ENCODE measurements around the gene FAAP20. TPM values are rescaled to one million over a fixed set of nuclear protein-coding genes. Genes with fewer than 3 reads are reported as not detected.
"Not testable (repeated sequence)": the region's sequence is repeated elsewhere in the genome, so short reads cannot be mapped to it uniquely, and the experiment has no call there.

The FAAP20 gene
- total RNA-seq, 8 experiments from 2014 or later = 8.9 to 50.6 (median 25.5) TPM

GRCh38 chr1:2151911-2152310 is 42.7 kb downstream of the FAAP20 start:
- H3K27ac ChIP-seq = no peak overlapping the region
- no peak overlapping the region for H3K4me3 ChIP-seq
- WGBS, 10 experiments = 60 to 95% (median 73%) methylated on average over 1 to 6 of the region's 6 CpGs; no CpG with 5 or more reads in 2 of the 10 experiments
- in situ Hi-C loops (cut with MboI; ENCODE audit: low pct_unique_long_range_greater_than_20kb in 2 of 9, low sequenced_read_pairs in 9 of 9, unreplicated experiment in 9 of 9) = no loop called here
- H3K4me1 ChIP-seq (replicated peaks in 1 of 2) = no peaks in the 10 kb centered on the region
- ATAC-seq (replicated peaks in 6 of 8) = no peak

- no peak for ATAC-seq (replicated peaks in 6 of 8)
- WGBS, 10 experiments = 0 to 100% (median 86%) methylated on average over 1 to 9 of the region's 10 CpGs; no CpG with 5 or more reads in 2 of the 10 experiments
- Histone ChIP-seq H3K4me1 (replicated peaks in 1 of 2) (no peaks in the 10 kb centered on the region), H3K4me3 (no peak overlapping the region), H3K27ac (no peak overlapping the region)
- in situ Hi-C loops (cut with MboI; ENCODE audit: low pct_unique_long_range_greater_than_20kb in 2 of 9, low sequenced_read_pairs in 9 of 9, unreplicated experiment in 9 of 9) = no loop called here
Observed at GRCh38 chr1:2151252-2151651, 43.3 kb downstream of the FAAP20 start.

DNA sequence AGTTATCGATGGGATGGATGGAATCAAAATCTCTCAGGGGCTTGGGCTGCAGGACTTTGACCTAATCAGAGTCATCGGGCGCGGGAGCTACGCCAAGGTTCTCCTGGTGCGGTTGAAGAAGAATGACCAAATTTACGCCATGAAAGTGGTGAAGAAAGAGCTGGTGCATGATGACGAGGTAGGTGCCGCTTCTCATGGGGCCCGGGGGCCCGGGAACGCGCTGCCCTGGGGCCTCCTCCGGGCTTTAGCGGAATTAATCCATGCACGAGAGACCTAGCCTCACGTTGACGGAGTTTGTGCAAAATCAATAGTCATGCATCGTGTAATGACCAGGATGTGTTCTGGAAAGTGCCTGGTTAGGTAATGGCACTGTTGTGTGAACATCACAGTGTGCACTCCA is 43.8 kb downstream of the FAAP20 start:
- in situ Hi-C loops (cut with MboI; ENCODE audit: low pct_unique_long_range_greater_than_20kb in 2 of 9, low sequenced_read_pairs in 9 of 9, unreplicated experiment in 9 of 9) = no loop called here
- no peak for ATAC-seq (replicated peaks in 6 of 8)
- Histone ChIP-seq H3K27ac (no peak overlapping the region), H3K4me1 (replicated peaks in 1 of 2) (no peaks in the 10 kb centered on the region), H3K4me3 (no peak overlapping the region)
- 73 to 95% (median 80%) methylated on average over 1 to 15 of the region's 19 CpGs; no CpG with 5 or more reads in 3 of the 10 experiments for WGBS, 10 experiments

DNA sequence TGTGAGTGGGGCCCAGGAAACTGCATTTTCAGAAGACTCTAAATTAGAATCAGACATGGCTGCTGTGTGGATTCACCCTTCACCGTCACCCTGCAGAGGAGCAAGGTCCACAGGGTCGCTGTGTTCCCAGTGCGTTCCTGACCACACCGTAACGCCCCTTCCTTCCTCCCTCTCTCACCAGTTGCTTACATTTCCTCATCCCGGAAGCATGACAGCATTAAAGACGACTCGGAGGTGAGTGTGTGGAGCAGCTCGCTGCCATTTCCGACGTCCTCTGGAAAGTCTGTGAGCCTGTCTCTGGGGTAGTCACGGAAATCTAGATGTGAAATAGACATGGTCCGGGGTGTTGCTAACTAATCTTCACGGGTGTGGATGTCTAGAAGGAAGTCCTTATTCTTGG is 45.9 kb downstream of the FAAP20 start:
- WGBS, 10 experiments = 47 to 90% (median 75%) methylated on average over 1 to 14 of the region's 14 CpGs; no CpG with 5 or more reads in 2 of the 10 experiments
- in situ Hi-C loops (cut with MboI; ENCODE audit: low pct_unique_long_range_greater_than_20kb in 2 of 9, low sequenced_read_pairs in 9 of 9, unreplicated experiment in 9 of 9) = no loop called here
- no peak for ATAC-seq (replicated peaks in 6 of 8)

GRCh38 chr1:2147869-2148268 is 46.7 kb downstream of the FAAP20 start:
- H3K4me3 ChIP-seq; ATAC-seq (replicated peaks in 6 of 8); H3K27ac ChIP-seq; in situ Hi-C loops (cut with MboI; ENCODE audit: low pct_unique_long_range_greater_than_20kb in 2 of 9, low sequenced_read_pairs in 9 of 9, unreplicated experiment in 9 of 9); H3K4me1 ChIP-seq (replicated peaks in 1 of 2): not testable (repeated sequence)
- WGBS, 10 experiments = 30 to 100% (median 86%) methylated on average over 1 to 4 of the region's 5 CpGs; no CpG with 5 or more reads in 4 of the 10 experiments

More for the DNA sequence above, 45.9 kb downstream of the FAAP20 start:
- Histone ChIP-seq H3K4me3 (no peak overlapping the region), H3K4me1 (replicated peaks in 1 of 2) (no peaks in the 10 kb centered on the region), H3K27ac (no peak overlapping the region)

GRCh38 chr1:2146836-2147517 is 47.6 kb downstream of the FAAP20 start:
- H3K4me3 ChIP-seq = no peak overlapping the region
- ATAC-seq (replicated peaks in 6 of 8) = no peak
- WGBS, 10 experiments = 0 to 92% (median 82%) methylated on average over 1 to 11 of the region's 11 CpGs
- in situ Hi-C loops (cut with MboI; ENCODE audit: low pct_unique_long_range_greater_than_20kb in 2 of 9, low sequenced_read_pairs in 9 of 9, unreplicated experiment in 9 of 9) = no loop called here
- H3K4me1 ChIP-seq (replicated peaks in 1 of 2) = no peaks in the 10 kb centered on the region
- H3K27ac ChIP-seq = no peak overlapping the region

DNA sequence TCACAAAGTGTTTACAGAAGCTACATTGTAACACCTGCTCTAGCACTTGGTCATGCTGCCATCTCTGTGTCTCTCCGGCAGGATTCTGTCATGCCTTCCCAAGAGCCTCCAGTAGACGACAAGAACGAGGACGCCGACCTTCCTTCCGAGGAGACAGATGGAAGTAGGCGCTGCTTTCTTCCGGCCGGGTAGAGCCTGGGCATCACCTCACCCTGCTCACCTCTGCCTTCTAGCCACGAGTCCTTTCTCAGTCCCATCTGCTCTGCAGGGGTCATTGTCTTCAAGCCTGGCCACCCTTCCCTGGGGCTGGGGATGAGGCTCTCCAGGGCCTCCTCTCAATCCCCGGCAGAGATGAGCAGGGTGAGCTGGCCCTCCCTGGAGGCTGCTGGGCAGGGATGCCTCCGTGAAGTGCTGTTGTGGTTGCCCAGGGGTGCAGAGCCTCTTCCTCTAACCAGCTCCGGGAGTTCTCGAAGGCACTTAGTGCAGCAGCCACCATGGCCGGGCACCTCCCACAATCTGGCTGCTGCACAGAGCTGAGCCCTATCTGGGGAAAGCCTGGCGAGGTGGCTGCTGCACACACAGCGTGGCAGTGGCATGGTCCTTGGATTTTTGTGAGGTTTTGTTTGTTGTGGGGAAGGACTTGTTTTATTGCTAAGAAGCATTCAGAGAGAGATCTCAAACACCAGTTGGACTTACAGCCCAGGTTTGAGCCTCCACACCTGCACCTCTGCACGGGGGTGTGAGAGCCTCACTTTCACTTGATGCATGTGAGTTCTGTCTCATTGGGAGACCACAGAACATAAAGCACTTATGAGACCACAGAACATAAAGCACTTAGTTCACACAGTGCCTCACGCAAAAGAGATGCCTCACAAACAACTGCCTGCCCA is 48.4 kb downstream of the FAAP20 start:
- no peak overlapping the region for H3K4me3 ChIP-seq
- WGBS, 10 experiments = 40 to 100% (median 94%) methylated on average over 1 to 11 of the region's 19 CpGs; no CpG with 5 or more reads in 1 of the 10 experiments
- no peaks in the 10 kb centered on the region for H3K4me1 ChIP-seq (replicated peaks in 1 of 2)
- no peak for ATAC-seq (replicated peaks in 6 of 8)
- H3K27ac ChIP-seq = no peak overlapping the region
- in situ Hi-C loops (cut with MboI; ENCODE audit: low pct_unique_long_range_greater_than_20kb in 2 of 9, low sequenced_read_pairs in 9 of 9, unreplicated experiment in 9 of 9) = no loop called here

DNA sequence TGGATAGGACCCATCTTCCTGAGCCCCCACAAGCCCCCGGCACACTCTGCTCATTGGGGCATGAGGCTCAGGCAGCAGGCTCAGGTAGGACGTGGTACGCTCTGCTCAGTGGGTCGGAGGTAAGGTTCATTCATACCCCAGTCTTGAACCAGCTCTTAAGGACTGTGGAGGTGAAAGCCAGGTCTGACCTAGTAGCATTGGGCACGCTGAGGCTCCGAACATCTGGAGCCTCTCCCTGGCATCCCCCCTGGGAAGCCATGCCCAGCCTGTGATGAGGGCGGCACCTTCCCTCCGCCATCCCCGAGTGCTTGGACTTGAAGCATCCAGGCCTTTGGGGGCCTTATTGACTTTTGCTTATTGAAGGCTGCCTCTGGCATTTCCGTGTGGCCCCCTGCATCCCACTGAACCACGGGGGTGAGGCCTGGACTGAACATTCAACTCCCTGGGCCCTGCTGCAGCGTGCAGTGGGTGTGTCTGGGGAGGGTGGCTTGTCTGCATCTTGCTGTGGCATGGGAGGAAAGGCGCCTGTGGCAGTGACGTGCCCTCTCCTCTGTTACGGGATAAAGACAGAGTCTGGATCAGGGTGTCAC is 50.0 kb downstream of the FAAP20 start:
- Histone ChIP-seq H3K27ac (no peak overlapping the region), H3K4me1 (replicated peaks in 1 of 2) (no peaks in the 10 kb centered on the region), H3K4me3 (no peak overlapping the region)
- WGBS, 10 experiments = 88 to 93% (median 88%) methylated on average over 6 to 14 of the region's 15 CpGs; no CpG with 5 or more reads in 7 of the 10 experiments
- in situ Hi-C loops (cut with MboI; ENCODE audit: low pct_unique_long_range_greater_than_20kb in 2 of 9, low sequenced_read_pairs in 9 of 9, unreplicated experiment in 9 of 9) = no loop called here
- ATAC-seq (replicated peaks in 6 of 8) = peak in 2 of 8 experiments; percentile 5 to 13

GRCh38 chr1:2143814-2144500 is 50.6 kb downstream of the FAAP20 start:
- ATAC-seq (replicated peaks in 6 of 8) = peak in 3 of 8 experiments; percentile 10 to 28 (median 19)
- WGBS, 10 experiments = 87 to 100% (median 91%) methylated on average over 1 to 15 of the region's 30 CpGs; no CpG with 5 or more reads in 5 of the 10 experiments
- H3K4me3 ChIP-seq = no peak overlapping the region
- in situ Hi-C loops (cut with MboI; ENCODE audit: low pct_unique_long_range_greater_than_20kb in 2 of 9, low sequenced_read_pairs in 9 of 9, unreplicated experiment in 9 of 9) = no loop called here
- H3K27ac ChIP-seq = no peak overlapping the region
- H3K4me1 ChIP-seq (replicated peaks in 1 of 2) = no peaks in the 10 kb centered on the region

GRCh38 chr1:2141025-2141424 is 53.5 kb downstream of the FAAP20 start:
- in situ Hi-C loops (cut with MboI; ENCODE audit: low pct_unique_long_range_greater_than_20kb in 2 of 9, low sequenced_read_pairs in 9 of 9, unreplicated experiment in 9 of 9) = no loop called here
- 33 to 88% (median 73%) methylated on average over 1 to 4 of the region's 4 CpGs; no CpG with 5 or more reads in 1 of the 10 experiments for WGBS, 10 experiments
- Histone ChIP-seq H3K4me1 (replicated peaks in 1 of 2) (peaks cover 2 to 25% of the 10 kb centered on the region in 2 donors), H3K27ac (no peak overlapping the region), H3K4me3 (no peak overlapping the region)
- ATAC-seq (replicated peaks in 6 of 8) = no peak

Data from motor neuron (in vitro differentiated cells).